ENCODE data around the gene ANXA2. TPM values are rescaled to one million over a fixed set of nuclear protein-coding genes. Genes with fewer than 3 reads are reported as not detected.

The ANXA2 gene
- total RNA-seq, 4 donors from 2014 or later = 487 to 718 (median 620) TPM

DNA sequence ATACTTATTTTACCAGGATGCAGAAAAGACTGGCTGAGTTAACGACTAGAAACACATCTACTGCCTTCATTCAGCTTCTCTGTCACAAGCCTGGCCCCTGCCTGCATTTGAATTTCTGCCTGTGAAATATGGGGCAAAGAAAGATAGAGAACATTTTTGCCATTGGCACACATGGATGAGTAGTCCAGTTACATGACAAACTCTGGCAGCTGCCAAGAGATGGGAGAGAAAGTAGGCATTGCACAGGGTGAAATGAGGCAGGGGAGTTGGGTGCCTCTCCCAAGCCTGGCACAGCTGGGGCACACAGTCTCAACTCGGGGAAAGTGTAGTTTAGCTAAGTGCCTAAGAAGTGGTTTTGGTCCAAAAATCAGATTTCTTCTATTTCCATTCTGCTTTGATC, 24.0 kb downstream of the ANXA2 start:
- Histone ChIP-seq H3K27ac (peak overlapping the region; percentile 28 to 78 (median 72)), H3K36me3 (peaks cover 0 to 20% (median 4%) of the 10 kb centered on the region in 4 donors), H3K27me3 (no peaks in the 10 kb centered on the region), H3K4me3 (no peak overlapping the region), H3K9me3 (no peaks in the 10 kb centered on the region), H3K4me1 (peaks cover 15 to 58% (median 45%) of the 10 kb centered on the region in 4 donors)
- intact Hi-C loops (cut with DNase I; ENCODE audit: low total_unique reads) = no loop called here
- WGBS, 2 donors (ENCODE audit: low coverage in 1 of 2) = 81% methylated on average over 2 of the region's 2 CpGs; no CpG with 5 or more reads in 1 of the 2 donors
- no peak for DNase-seq
- in situ Hi-C loops (cut with MboI; ENCODE audit: low pct_ligation_motif_present in 1 of 4, low pct_unique_long_range_greater_than_20kb in 1 of 4, low sequenced_read_pairs in 3 of 4) = no loop called here
- TF ChIP-seq POLR2A (IDR thresholded peaks at IDR 0.05) (no peak), EP300 (IDR thresholded peaks at IDR 0.05; ENCODE audit: low read depth) (no peak), POLR2AphosphoS5 (IDR thresholded peaks at IDR 0.05) (no peak)
- TF ChIP-seq, protein P1, sequence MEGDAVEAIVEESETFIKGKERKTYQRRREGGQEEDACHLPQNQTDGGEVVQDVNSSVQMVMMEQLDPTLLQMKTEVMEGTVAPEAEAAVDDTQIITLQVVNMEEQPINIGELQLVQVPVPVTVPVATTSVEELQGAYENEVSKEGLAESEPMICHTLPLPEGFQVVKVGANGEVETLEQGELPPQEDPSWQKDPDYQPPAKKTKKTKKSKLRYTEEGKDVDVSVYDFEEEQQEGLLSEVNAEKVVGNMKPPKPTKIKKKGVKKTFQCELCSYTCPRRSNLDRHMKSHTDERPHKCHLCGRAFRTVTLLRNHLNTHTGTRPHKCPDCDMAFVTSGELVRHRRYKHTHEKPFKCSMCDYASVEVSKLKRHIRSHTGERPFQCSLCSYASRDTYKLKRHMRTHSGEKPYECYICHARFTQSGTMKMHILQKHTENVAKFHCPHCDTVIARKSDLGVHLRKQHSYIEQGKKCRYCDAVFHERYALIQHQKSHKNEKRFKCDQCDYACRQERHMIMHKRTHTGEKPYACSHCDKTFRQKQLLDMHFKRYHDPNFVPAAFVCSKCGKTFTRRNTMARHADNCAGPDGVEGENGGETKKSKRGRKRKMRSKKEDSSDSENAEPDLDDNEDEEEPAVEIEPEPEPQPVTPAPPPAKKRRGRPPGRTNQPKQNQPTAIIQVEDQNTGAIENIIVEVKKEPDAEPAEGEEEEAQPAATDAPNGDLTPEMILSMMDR (IDR thresholded peaks at IDR 0.05) = no peak

- Histone ChIP-seq H3K9me3 (no peaks in the 10 kb centered on the region), H3K27ac (peak overlapping the region; percentile 28 to 78 (median 76)), H3K4me1 (peaks cover 15 to 58% (median 45%) of the 10 kb centered on the region in 4 donors), H3K4me3 (no peak overlapping the region), H3K27me3 (no peaks in the 10 kb centered on the region), H3K36me3 (peaks cover 0 to 20% (median 4%) of the 10 kb centered on the region in 4 donors)
- intact Hi-C loops (cut with DNase I; ENCODE audit: low total_unique reads) = no loop called here
- no peak for TF ChIP-seq POLR2AphosphoS5 (IDR thresholded peaks at IDR 0.05)
- TF ChIP-seq, protein P1 (IDR thresholded peaks at IDR 0.05) = no peak
- TF ChIP-seq POLR2A (IDR thresholded peaks at IDR 0.05) = no peak
- TF ChIP-seq EP300 (IDR thresholded peaks at IDR 0.05; ENCODE audit: low read depth) = no peak
- no peak for DNase-seq
- in situ Hi-C loops (cut with MboI; ENCODE audit: low pct_ligation_motif_present in 1 of 4, low pct_unique_long_range_greater_than_20kb in 1 of 4, low sequenced_read_pairs in 3 of 4) = no loop called here
- WGBS, 2 donors (ENCODE audit: low coverage in 1 of 2) = 97% methylated on average over 3 of the region's 3 CpGs; no CpG with 5 or more reads in 1 of the 2 donors
These were observed 24.5 kb downstream of the ANXA2 start for GRCh38 chr15:60373327-60373726.

DNA sequence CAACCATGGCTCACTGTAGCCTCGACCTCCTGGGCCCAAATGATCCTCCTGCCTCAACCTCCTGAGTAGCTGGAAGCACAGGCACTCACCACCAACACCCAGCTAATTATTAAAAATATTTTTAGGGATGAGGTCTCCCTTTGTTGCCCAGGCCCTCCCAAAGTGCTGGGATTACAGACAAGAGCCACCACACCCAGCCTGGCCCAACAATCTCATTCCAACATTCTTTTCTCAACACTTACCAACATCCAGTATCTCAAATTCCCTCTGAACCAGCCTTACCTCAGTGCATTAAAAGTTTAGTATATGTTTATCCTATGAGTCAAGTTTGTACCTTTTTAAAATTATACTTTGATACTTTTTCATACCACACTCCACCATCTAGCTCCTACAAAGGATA, 25.0 kb downstream of the ANXA2 start:
- no peak for TF ChIP-seq POLR2AphosphoS5 (IDR thresholded peaks at IDR 0.05)
- TF ChIP-seq, protein P1 (IDR thresholded peaks at IDR 0.05) = no peak
- no peak for TF ChIP-seq EP300 (IDR thresholded peaks at IDR 0.05; ENCODE audit: low read depth)
- TF ChIP-seq POLR2A (IDR thresholded peaks at IDR 0.05) = no peak
- DNase-seq = no peak
- 94% methylated on average over 1 of the region's 1 CpG; no CpG with 5 or more reads in 1 of the 2 donors for WGBS, 2 donors (ENCODE audit: low coverage in 1 of 2)
- peaks cover 0 to 20% (median 1%) of the 10 kb centered on the region in 4 donors for H3K36me3 ChIP-seq
- no peak overlapping the region for H3K4me3 ChIP-seq
- in situ Hi-C loops (cut with MboI; ENCODE audit: low pct_ligation_motif_present in 1 of 4, low pct_unique_long_range_greater_than_20kb in 1 of 4, low sequenced_read_pairs in 3 of 4) (no loop called here), intact Hi-C loops (cut with DNase I; ENCODE audit: low total_unique reads) (no loop called here)
- H3K27ac ChIP-seq = peak overlapping the region; percentile 75 to 79 (median 77)
- no peaks in the 10 kb centered on the region for H3K27me3 ChIP-seq
- H3K4me1 ChIP-seq = peaks cover 15 to 58% (median 45%) of the 10 kb centered on the region in 4 donors
- no peaks in the 10 kb centered on the region for H3K9me3 ChIP-seq

GRCh38 chr15:60372227-60372626, 25.6 kb downstream of the ANXA2 start:
- H3K27me3 ChIP-seq = no peaks in the 10 kb centered on the region
- no peaks in the 10 kb centered on the region for H3K9me3 ChIP-seq
- in situ Hi-C loops (cut with MboI; ENCODE audit: low pct_ligation_motif_present in 1 of 4, low pct_unique_long_range_greater_than_20kb in 1 of 4, low sequenced_read_pairs in 3 of 4) = no loop called here
- H3K4me1 ChIP-seq = peaks cover 15 to 58% (median 45%) of the 10 kb centered on the region in 4 donors
- intact Hi-C loops (cut with DNase I; ENCODE audit: low total_unique reads) = no loop called here
- TF ChIP-seq POLR2AphosphoS5 (IDR thresholded peaks at IDR 0.05) (no peak), POLR2A (IDR thresholded peaks at IDR 0.05) (no peak), EP300 (IDR thresholded peaks at IDR 0.05; ENCODE audit: low read depth) (no peak)
- TF ChIP-seq, protein P1 (IDR thresholded peaks at IDR 0.05) = no peak
- peak overlapping the region; percentile 75 to 79 (median 77) for H3K27ac ChIP-seq
- WGBS, 2 donors (ENCODE audit: low coverage in 1 of 2) = 85 to 100% methylated on average over 3 to 4 of the region's 4 CpGs
- DNase-seq = no peak
- H3K36me3 ChIP-seq = peaks cover 0 to 16% (median 0%) of the 10 kb centered on the region in 4 donors
- no peak overlapping the region for H3K4me3 ChIP-seq

All from transverse colon (tissue), 4 donors.